Muscle of leg (tissue), 9 donors: ENCODE results near the gene CACNG7. TPM values are rescaled to one million over a fixed set of nuclear protein-coding genes. Genes with fewer than 3 reads are reported as not detected.

Source experiments
- polyA plus RNA-seq, 8 donors: library from polyadenylated mRNA; unstranded; fragments of 120-200 nt; gene quantifications; one replicate each; pipeline versions ENCODE4 v1.2.1 to v1.2.3, GENCODE V29; 2013; ENCODE audit warnings: inconsistent platforms in 1 of 8, low replicate concordance in 1 of 8; ENCODE audit not compliant: insufficient read length in 8 of 8, insufficient read depth in 1 of 8
- total RNA-seq: library from RNA; stranded (reverse); fragments of 120-200 nt; gene quantifications from one replicate; pipeline ENCODE4 v1.2.4, GENCODE V29; 2013

Gene CACNG7
- total and polyA plus RNA-seq, 9 donors, result 0.04 to 2.1 (median 1.0) TPM; not detected in 1

Other genes starting within 250 kb of the CACNG7 start
- 0.22 TPM for gene NLRP12, start 85.0 kb upstream of the CACNG7 start, total RNA-seq
- gene NLRP12, start 85.0 kb upstream of the CACNG7 start, polyA plus RNA-seq, result under 1 TPM; 0.27 to 0.49 (median 0.38) TPM
- 21.9 TPM for gene MYADM, start 41.4 kb upstream of the CACNG7 start, total RNA-seq
- 100 to 1,000 TPM; 158 to 234 (median 219) TPM for gene MYADM, start 41.4 kb upstream of the CACNG7 start, polyA plus RNA-seq
- not detected for gene PRKCG, start 27.1 kb upstream of the CACNG7 start, total RNA-seq
- gene PRKCG, start 27.1 kb upstream of the CACNG7 start, polyA plus RNA-seq, result 1 to 10 TPM in 1 of 8 donors, under 1 TPM in 7; 0.08 to 1.1 (median 0.32) TPM
- gene CACNG8, start 53.7 kb downstream of the CACNG7 start, total RNA-seq, result 0.09 TPM
- gene CACNG8, start 53.7 kb downstream of the CACNG7 start, polyA plus RNA-seq, result 1 to 10 TPM in 2 of 8 donors, under 1 TPM in 6; 0.29 to 1.1 (median 0.65) TPM
- 21.5 TPM for gene CACNG6, start 82.4 kb downstream of the CACNG7 start, total RNA-seq
- gene CACNG6, start 82.4 kb downstream of the CACNG7 start, polyA plus RNA-seq, result 10 to 100 TPM; 25.7 to 47.8 (median 33.0) TPM
- gene VSTM1, start 154.6 kb downstream of the CACNG7 start, total RNA-seq, result not detected
- gene VSTM1, start 154.6 kb downstream of the CACNG7 start, polyA plus RNA-seq, result under 1 TPM in 6 of 8 donors, not detected in 2; 0.19 to 0.53 (median 0.25) TPM
- gene TARM1, start 172.1 kb downstream of the CACNG7 start, total RNA-seq, result not detected
- under 1 TPM in 3 of 8 donors, not detected in 5; 0.14 to 0.27 (median 0.27) TPM for gene TARM1, start 172.1 kb downstream of the CACNG7 start, polyA plus RNA-seq
- gene OSCAR, start 191.5 kb downstream of the CACNG7 start, total RNA-seq, result 0.09 TPM
- under 1 TPM; 0.31 to 0.74 (median 0.47) TPM for gene OSCAR, start 191.5 kb downstream of the CACNG7 start, polyA plus RNA-seq
- gene NDUFA3, start 193.6 kb downstream of the CACNG7 start, total RNA-seq, result 167 TPM
- 100 to 1,000 TPM in 6 of 8 donors, 10 to 100 TPM in 2; 89.3 to 124 (median 105) TPM for gene NDUFA3, start 193.6 kb downstream of the CACNG7 start, polyA plus RNA-seq
- 16.6 TPM for gene TFPT, start 206.4 kb downstream of the CACNG7 start, total RNA-seq
- 10 to 100 TPM; 15.1 to 18.4 (median 17.1) TPM for gene TFPT, start 206.4 kb downstream of the CACNG7 start, polyA plus RNA-seq
- 38.7 TPM for gene PRPF31, start 206.5 kb downstream of the CACNG7 start, total RNA-seq
- gene PRPF31, start 206.5 kb downstream of the CACNG7 start, polyA plus RNA-seq, result 10 to 100 TPM; 43.2 to 55.5 (median 52.8) TPM
- 8.3 TPM for gene CNOT3, start 228.5 kb downstream of the CACNG7 start, total RNA-seq
- 10 to 100 TPM; 26.9 to 51.1 (median 37.5) TPM for gene CNOT3, start 228.5 kb downstream of the CACNG7 start, polyA plus RNA-seq